GM21786 (cell line): Measurements from ENCODE around the gene EDEM3.

ENCODE experiments used
- ATAC-seq: cut with Tn5 transposase; IDR thresholded peaks from one replicate; pipeline ENCODE4 v1.9.1; 2021; ENCODE audit not compliant: unreplicated experiment

EDEM3 gene

DNA sequence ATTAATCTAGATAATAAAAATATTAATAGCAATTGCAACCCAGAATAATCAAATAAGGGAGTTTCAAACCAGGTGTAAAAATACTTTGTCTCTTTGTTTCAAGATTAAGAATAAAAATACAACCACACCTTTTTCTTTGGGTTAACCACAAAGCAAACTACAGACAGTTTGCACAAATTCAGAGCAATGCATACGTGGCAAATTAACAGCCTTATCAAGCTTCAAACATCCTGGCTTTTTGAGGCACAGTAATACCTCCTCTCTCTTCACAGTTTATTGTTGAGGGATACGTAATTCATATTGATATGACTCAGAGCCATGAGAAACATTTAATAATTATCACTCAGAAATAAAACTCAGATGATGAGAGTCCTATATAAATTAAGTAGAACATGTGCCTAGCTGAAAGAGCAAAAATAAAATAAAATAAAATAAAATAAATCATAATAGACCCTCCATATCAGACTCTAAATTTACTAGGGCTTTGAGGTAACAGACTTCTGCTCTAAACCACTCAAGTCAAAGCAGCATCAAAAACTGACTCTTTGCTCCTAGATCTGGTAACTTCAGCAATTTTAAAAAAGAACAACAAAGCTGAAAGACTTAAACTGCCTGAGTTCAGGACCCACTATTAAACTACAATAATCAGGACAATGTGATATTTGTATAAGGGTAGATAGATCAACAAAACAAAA lies 11.4 kb downstream of the EDEM3 start:
- peak; percentile 41 for ATAC-seq

DNA sequence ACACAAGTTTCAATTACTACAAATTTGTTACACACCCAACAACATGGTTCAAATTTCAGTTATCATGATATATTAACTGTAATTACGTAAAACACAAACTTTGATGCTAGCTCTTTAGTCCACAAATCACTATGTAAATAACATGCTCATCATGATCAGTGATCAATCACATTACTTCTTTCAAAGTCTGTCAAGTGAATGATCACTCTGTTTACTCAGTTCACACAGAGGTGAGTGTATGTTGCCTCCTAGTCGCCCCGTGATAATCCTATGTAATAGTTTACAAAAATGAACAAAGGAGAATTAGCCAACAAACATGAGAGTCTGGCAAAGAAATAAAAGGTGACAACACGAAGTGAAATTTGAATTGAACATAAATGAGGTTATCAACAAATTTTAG lies 14.3 kb downstream of the EDEM3 start:
- ATAC-seq = no peak

GRCh38 chr1:184739796-184740195 lies 14.9 kb downstream of the EDEM3 start:
- ATAC-seq = no peak

DNA sequence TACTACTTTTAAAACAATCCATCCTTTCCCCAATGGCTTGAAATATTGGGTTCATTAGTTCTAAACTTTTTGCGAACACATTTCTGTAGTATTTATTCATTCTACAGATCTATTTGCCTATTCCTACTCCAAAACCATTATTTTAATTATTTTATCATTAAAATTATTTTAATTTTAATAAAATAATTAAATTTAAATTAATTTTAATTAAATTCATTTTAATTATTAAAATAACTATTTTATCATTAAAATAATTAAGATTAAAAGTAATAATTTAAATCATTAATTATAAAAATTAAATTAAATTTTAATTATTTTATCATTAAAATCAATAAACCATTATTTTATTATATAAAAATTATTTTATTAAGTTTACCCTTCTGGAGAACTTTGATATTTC lies 15.6 kb downstream of the EDEM3 start:
- ATAC-seq = no peak

DNA sequence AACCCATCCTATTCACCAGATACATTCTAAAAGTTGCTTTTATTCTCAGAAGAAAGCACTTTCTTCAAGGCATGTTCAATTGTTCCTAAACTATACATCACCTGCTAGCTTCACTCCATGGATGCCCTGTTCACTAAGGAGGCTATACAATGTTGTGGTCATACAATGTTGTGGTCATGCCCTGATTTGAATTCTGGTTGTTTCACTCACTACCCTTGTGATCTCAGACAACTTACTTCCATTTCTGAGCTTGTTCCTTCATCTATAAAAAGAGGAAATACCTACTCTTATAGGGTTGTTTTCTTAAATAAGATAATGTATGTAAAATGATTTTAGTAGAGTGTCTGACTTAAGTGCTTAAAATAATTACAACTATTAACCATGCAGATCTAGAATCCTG lies 19.7 kb downstream of the EDEM3 start:
- ATAC-seq = peak; percentile 66

- no peak for ATAC-seq
Measured at GRCh38 chr1:184724843-184725242, 29.8 kb downstream of the EDEM3 start.

DNA sequence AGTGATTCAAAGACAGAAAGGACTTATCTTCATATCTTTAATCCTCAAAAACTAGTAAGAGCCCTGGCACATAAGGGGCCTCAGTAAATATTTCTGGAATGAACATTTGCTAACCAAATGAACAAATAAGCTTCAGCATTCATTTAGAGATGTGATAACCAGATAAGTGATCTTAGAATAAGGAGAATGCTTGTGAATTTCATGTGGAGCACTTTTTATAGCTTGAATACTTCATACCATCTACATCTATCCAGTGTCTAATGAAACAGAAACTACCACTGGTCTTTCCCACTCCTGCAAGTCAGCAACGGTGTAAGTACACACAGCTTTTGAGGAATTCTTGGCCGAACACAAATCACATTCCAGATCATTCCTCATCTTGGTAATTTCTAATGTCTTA lies 38.5 kb downstream of the EDEM3 start:
- no peak for ATAC-seq

DNA sequence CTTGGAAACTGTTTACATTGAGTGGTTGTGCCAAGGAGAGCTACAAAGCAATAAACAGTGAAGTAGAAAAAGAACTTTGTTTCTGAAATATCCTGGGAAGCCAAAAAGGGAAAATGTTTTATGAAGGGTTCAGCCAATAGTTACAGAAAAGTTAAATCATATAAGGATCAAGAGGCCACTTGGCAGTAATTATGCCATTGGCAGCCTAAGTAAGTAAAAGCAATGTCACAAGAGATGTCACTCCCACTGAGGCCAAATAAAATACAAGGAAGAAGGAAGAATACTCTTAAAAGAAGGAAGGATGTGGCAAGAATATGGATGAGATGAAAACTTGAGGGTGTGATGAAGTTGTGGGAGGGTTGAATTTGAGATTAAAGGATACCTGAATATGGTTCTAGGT lies 45.2 kb downstream of the EDEM3 start:
- ATAC-seq = no peak

DNA sequence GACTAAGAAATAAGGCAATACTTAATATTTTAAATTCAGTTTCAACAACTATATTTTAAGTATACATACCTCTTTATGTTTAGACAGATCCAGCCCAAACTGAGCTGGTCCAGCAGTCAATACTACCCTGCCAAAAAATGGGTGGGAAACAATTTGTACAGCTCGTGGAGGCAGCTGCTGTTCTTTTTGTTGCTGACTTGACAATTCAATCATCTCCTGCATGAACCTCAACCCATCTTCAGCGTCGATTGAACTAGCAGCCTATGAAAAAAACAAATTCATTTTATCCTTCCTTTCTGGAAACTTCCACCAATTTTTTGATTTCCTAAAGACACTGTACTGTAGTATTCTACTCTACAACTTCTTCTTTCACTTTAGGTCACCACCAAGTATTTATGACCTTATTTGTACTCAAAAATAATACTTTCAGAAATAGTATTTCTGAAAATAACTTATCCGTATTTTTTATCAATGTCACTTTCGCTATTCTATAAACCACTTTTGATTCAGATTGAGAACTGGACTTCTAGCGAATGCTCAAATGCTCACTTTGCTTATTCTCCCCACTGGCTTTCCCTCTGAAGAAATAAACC lies 46.5 kb downstream of the EDEM3 start:
- no peak for ATAC-seq

DNA sequence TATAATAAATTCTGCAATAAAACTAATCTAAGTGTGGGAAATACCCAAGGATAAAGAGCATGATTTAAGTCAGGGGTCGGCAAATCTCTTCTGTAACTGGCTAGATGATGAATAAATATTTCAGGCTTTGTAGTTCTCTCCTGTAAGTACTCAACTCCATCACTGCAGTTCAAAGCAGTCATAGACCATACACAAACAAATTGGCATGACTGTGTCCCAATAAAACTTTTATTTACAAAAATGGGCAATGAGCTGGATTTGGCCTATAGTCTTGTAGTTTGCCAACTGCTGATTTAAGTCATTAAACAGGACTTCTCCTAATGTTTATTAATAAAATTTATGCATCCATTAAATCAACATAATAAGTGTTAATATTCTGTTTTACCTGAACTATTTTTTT lies 49.4 kb downstream of the EDEM3 start:
- ATAC-seq = no peak

DNA sequence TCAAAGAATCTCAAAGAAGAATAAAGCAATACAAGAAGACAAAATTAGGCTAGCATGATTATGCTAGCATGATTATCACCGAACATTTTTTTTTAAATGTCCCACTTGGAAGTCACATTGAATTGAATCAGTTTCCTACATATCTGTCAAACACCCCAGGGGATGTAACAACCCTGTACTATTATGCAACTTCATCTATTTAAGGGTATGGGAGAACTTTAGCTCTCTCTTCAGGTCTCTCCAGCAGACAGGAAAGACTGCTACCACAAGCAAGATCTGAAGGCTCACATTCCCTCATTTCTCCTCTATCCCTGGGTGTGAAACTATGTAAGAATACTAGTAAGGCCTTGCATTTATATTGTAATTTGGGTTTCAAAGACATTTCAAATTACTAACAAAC lies 52.8 kb downstream of the EDEM3 start:
- no peak for ATAC-seq

GRCh38 chr1:184698969-184699368 lies 55.7 kb downstream of the EDEM3 start:
- ATAC-seq = no peak

DNA sequence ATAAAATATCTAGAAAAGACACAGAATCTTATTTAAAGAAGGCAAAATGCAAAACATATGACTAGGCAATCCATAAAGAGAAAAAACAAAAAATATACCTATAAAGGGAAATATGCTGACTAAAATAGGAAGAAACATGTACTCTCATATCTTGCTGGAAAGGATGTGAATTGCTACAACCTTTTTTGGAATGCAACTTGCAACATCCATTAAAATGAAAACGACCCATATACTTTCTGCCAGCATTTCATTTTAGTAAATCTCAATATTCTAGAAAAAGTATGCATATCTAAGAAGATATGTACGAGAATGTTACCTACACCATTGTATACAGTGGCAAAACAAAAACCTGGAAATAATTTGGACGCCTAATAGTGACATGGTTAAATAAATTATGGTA lies 56.6 kb downstream of the EDEM3 start:
- no peak for ATAC-seq

GRCh38 chr1:184696403-184696802 lies 58.3 kb downstream of the EDEM3 start:
- ATAC-seq = no peak

GRCh38 chr1:184695023-184695422 lies 59.6 kb downstream of the EDEM3 start:
- ATAC-seq = no peak

DNA sequence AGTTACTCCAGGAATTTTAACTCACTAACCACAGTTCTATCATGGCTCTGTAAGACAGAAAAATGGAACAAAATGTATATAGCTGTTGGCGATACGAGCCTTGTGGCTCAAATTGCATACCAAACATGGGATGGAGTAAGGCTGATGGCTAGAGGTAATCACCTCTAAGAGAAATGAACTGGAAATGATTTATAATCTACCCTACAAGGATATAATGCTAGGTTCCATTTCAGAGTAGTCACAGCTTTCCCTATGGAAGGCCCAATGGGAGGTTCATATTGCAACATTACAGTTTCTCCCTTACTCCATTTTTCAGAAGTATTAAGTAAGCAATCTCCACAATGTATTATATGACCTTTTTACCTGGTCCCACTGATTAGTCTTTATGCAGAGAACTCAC lies 61.6 kb downstream of the EDEM3 start:
- no peak for ATAC-seq

GRCh38 chr1:184691719-184692324 lies 62.8 kb downstream of the EDEM3 start:
- ATAC-seq = no peak

GRCh38 chr1:184686540-184686939 lies 68.1 kb downstream of the EDEM3 start:
- ATAC-seq = no peak

DNA sequence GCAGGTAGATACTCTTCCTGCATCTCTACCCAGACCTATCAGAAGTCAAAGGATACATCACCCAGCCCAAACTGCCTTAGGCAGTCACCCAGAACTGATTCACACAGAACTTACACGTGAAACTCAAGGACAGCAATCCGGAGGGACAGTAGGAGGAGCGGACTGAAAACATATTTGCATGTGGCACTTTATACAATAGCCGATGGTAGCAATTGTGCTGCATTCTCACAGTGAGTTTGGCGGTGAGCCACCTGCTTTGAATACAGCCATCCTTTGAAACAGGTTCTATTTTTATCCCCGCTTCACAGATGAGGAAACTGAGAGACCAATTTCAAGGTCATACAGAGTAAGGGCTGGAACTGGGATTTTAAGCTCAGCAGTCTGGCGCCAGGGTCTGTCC lies 69.5 kb downstream of the EDEM3 start:
- ATAC-seq = no peak

DNA sequence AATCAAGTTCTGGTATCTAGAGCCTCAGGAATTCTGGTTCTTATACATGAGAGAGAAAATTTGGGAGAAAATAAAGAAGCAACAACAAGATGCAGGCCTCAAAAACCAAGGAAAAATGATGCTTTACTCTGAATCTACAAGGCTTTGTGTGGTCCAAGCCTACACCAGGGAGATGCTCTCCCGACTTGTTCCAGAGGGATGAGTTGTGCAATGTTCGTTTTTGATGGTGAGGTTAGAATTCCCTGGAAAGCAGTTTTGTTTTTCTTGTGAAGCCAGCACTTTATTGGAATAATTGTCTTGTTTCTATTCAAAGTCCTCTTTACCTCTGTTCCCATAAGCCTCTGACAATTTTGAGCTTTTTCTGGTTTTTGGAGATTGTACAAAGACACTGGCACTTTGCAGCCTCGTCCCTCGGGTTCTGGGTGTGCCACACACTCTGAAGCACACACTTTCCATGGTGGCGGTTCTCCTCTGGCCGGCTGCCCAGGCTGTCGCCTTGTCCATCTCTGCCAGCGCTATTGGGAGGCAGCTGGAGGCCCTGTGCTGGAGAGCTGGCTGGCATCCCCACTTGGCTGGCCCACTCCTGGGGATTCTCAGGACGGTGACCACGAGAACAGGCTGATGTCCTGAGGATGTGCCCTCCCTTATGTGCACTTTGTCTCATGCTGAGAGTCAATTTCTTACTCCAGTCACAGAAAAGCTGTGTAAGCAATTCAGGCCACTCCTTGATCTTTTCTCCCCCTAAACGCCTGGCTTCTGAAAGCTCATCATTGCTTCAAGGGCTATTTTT lies 70.2 kb downstream of the EDEM3 start:
- no peak for ATAC-seq

- ATAC-seq = no peak
Measured at GRCh38 chr1:184682956-184683355, 71.7 kb downstream of the EDEM3 start.
